Choroid plexus epithelial cell (primary cell): Measurements from ENCODE around the gene EYS.

Source experiments
- DNase-seq: peaks from one replicate; pipeline ENCODE4 v3.0.0-alpha.2; 2010; ENCODE audit warnings: low read depth
- H3K4me3 ChIP-seq: 2 replicates; pipeline ENCODE4 v1.5.1; 2011; ENCODE audit warnings: low read depth, mild to moderate bottlenecking, control low read depth, low read length, moderate library complexity
- TF ChIP-seq, protein P1 (sequence below): conservative IDR thresholded peaks from 2 replicates; pipeline ENCODE4 v1.5.1; 2011; ENCODE audit warnings: low read depth, mild to moderate bottlenecking, control low read depth, inconsistent platforms, low read length, moderate library complexity

EYS gene

DNA sequence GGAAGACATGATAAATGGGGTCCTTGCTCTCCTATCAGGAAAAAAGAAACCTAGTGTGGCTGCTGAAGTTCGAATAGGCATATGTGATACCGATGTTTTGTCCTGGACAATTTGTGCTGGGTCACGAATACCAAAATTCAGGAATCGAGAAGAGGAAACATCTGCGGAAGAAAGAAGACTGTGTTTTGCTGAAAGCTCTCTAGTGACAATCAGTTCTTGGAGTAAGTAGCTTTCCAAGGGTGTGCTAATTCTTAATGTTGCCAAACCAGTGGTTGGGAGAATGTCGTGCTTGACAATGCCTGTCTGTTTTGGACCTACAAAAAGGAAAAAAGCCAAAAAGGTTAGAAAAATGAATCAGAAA lies 1115.4 kb downstream of the EYS start:
- DNase-seq: no peak
- H3K4me3 ChIP-seq: no peak overlapping the region
- TF ChIP-seq, protein P1, sequence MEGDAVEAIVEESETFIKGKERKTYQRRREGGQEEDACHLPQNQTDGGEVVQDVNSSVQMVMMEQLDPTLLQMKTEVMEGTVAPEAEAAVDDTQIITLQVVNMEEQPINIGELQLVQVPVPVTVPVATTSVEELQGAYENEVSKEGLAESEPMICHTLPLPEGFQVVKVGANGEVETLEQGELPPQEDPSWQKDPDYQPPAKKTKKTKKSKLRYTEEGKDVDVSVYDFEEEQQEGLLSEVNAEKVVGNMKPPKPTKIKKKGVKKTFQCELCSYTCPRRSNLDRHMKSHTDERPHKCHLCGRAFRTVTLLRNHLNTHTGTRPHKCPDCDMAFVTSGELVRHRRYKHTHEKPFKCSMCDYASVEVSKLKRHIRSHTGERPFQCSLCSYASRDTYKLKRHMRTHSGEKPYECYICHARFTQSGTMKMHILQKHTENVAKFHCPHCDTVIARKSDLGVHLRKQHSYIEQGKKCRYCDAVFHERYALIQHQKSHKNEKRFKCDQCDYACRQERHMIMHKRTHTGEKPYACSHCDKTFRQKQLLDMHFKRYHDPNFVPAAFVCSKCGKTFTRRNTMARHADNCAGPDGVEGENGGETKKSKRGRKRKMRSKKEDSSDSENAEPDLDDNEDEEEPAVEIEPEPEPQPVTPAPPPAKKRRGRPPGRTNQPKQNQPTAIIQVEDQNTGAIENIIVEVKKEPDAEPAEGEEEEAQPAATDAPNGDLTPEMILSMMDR: no peak

DNA sequence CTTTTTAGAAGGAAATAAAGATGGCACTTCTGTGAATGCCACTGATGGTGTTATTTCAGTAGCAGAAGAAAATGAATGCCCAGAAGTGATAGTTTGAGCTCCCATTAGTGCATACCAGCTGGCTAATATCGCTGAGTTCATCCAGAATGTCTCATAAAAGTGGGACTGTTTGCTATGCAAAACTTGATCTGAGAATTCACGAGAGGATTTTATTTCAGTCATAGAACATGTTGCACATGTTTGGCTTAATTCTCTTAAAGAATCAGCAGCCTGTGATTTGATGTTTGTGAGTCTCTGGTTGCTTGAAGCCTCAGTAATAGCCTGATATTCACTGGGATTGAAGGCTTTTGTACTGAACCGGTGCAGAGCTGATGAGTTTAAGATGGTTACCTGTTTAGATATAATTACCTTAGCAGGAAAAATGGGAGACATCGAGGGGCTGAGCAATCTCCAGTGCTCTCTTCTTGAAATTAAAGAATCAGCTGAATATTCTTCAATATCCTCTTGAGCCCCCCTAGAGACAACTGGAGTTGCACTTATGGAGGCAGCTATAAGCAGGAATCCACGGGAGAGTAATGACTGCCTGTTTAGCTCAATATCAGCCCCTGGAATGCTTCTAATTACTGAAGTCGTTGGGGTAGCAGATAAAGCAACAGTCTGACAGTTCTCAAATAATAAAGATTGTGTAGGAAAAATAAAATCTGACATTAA lies 1115.9 kb downstream of the EYS start:
- DNase-seq: no peak
- TF ChIP-seq, protein P1: no peak
- H3K4me3 ChIP-seq: no peak overlapping the region

DNA sequence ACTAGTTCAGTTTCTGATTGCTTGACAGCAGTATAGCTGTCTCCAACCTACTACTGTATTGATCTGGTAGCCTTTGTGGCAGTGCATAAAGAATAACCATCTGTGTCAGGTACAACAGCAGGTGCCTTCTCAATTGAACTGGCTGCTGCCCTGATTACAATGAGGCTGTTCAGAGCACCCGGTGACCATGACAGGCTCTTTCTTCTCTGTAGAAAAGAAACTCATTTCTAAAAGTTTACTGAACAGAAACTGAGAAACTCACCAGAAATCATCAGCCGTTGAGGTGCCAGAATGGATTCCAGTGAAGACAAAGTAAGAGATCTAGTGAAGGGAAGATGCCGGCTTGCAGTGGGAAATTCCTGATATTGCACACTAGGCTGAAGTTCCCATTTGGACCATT lies 1117.1 kb downstream of the EYS start:
- TF ChIP-seq, protein P1: no peak
- H3K4me3 ChIP-seq: no peak overlapping the region
- DNase-seq: no peak

DNA sequence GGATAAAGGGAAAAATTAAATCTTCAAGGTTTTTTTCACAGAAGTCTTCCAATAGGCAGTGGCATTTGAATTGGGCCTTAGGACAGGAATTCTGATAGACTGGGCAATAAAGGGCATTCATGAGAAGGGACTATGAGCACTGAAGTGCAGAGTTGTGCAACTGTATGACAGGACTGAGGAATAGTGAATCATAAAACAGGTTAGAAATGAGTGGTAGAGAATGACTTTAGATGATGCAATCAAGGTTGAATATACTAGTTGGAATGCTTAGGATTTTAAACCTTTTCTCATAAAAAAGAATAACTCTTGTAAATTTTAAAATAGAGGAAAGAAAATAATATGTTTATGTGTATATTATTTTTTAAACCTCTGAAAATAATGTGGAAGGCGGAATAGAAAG lies 1126.7 kb downstream of the EYS start:
- no peak overlapping the region for H3K4me3 ChIP-seq
- peak; percentile 70 for DNase-seq
- TF ChIP-seq, protein P1: no peak

DNA sequence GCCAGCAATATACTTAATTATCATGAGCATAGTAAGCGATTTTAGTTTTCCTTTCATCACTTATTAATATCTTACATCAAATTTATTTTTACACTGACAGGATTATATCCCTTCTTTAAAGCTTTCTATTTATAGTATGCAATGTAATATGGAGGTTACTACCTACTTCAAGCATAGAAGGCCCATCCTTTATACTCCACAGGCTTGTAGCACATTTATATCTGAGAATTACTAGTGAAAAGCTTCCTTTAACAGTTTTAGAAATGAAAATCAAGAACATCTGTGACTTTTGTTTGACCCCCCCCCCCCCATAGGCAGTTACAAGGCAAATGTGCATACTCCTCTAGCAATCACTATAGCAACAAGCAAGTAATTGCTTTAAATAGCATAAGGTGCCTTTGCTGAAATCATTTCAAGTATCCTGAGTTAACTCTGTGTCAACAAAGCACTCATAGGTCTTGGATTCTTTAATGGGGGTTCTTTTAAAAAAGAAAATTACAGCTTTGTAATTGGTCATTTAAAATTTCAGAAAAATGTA lies 1153.7 kb downstream of the EYS start:
- TF ChIP-seq, protein P1: no peak
- no peak overlapping the region for H3K4me3 ChIP-seq
- peak; percentile 23 for DNase-seq

DNA sequence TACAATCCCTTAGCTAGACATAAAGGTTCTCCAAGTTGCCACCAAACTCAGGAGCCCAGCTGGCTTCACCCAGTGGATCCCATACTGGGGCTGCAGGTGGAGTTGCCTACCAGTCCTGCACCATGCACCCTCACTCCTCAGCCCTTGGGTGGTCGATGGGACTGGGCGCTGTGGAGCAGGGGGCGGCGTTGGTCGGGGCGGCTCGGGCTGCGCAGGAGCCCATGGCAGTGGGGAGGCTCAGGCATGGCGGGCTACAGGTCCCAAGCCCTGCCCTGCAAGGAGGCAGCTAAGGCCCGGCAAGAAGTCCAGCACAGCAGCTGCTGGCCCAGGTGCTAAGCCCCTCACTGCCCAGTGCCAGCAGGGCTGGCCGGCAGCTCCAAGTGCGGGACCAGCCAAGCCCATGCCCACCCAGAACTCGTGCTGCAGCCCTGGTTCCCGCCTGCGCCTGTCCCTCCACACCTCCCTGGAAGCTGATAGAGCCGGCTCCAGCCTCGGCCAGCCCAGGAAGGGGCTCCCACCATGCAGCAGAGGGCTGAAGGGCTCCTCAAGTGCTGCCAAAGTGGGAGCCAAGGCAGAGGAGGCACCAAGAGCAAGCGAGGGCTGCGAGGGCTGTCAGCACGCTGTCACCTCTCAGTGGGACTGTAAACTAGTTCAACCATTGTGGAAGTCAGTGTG lies 1159.3 kb downstream of the EYS start:
- no peak for DNase-seq
- no peak overlapping the region for H3K4me3 ChIP-seq
- TF ChIP-seq, protein P1: no peak
